SK-N-SH treated with all-trans-retinoic acid at 6 μM for 48 hours (cell line): ENCODE data around the gene SUSD6.

Experiments used
- ARNTL ChIP-seq: fragments of 450-650 bp; formaldehyde crosslinking; IDR thresholded peaks from 2 replicates; pipeline ENCODE4 v1.5.0; 2020; ENCODE audit warnings: low read depth, mild to moderate bottlenecking, moderate library complexity, borderline replicate concordance
- BACH2 ChIP-seq: fragments of 250-450 bp; sonication (Bioruptor Pico); IDR thresholded peaks from 2 replicates; pipeline ENCODE4 v1.9.0; 2021; ENCODE audit warnings: mild to moderate bottlenecking, borderline replicate concordance
- ESRRG ChIP-seq: fragments of 250-450 bp; sonication (Bioruptor Pico); IDR thresholded peaks from 2 replicates; pipeline ENCODE4 v1.6.1; 2021; ENCODE audit warnings: mild to moderate bottlenecking
- GLIS3 ChIP-seq: fragments of 250-450 bp; sonication (Bioruptor Pico); IDR thresholded peaks from 2 replicates; pipeline ENCODE4 v1.5.0; 2020; ENCODE audit warnings: mild to moderate bottlenecking, moderate library complexity
- PATZ1 ChIP-seq: fragments of 250-450 bp; sonication (Bioruptor Pico); IDR thresholded peaks from 2 replicates; pipeline ENCODE4 v1.8.0; 2020; ENCODE audit warnings: mild to moderate bottlenecking, moderate library complexity, borderline replicate concordance
- POU6F1 ChIP-seq: fragments of 250-450 bp; sonication (Bioruptor Pico); IDR thresholded peaks from 2 replicates; pipeline ENCODE4 v1.8.0; 2021; ENCODE audit warnings: low read depth, mild to moderate bottlenecking, moderate library complexity, borderline replicate concordance
- SNAI2 ChIP-seq: fragments of 250-450 bp; sonication (Bioruptor Pico); IDR thresholded peaks from 2 replicates; pipeline ENCODE4 v1.5.0; 2020; ENCODE audit warnings: mild to moderate bottlenecking, moderate library complexity
- TCF4 ChIP-seq: fragments of 250-450 bp; sonication (Bioruptor Pico); IDR thresholded peaks from 2 replicates; pipeline ENCODE4 v1.8.0; 2021; ENCODE audit warnings: mild to moderate bottlenecking, moderate library complexity, borderline replicate concordance
- TOX ChIP-seq: fragments of 250-450 bp; sonication (Bioruptor Pico); IDR thresholded peaks from 2 replicates; pipeline ENCODE4 v1.8.0; 2021; ENCODE audit warnings: mild to moderate bottlenecking, moderate library complexity, borderline replicate concordance
- ZC3H10 ChIP-seq: fragments of 250-450 bp; sonication (Bioruptor Pico); IDR thresholded peaks from 2 replicates; pipeline ENCODE4 v1.5.1; 2021; ENCODE audit warnings: mild to moderate bottlenecking, moderate library complexity
- ZFP3 ChIP-seq: fragments of 250-450 bp; sonication (Bioruptor Pico); IDR thresholded peaks from 2 replicates; pipeline ENCODE4 v1.5.0; 2020; ENCODE audit warnings: mild to moderate bottlenecking, moderate library complexity
- ZFP30 ChIP-seq: fragments of 450-650 bp; formaldehyde crosslinking; IDR thresholded peaks from 2 replicates; pipeline ENCODE4 v1.5.0; 2022; ENCODE audit warnings: mild to moderate bottlenecking, moderate library complexity
- ZNF565 ChIP-seq: fragments of 450-650 bp; formaldehyde crosslinking; conservative IDR thresholded peaks from 2 replicates; pipeline ENCODE4 v1.5.0; 2020; ENCODE audit warnings: low read depth, mild to moderate bottlenecking, moderate library complexity
- ZNF70 ChIP-seq: fragments of 450-650 bp; formaldehyde crosslinking; IDR thresholded peaks from 2 replicates; pipeline ENCODE4 v1.5.0; 2020; ENCODE audit warnings: mild to moderate bottlenecking, moderate library complexity

GRCh38 chr14:69682136-69682535, 70.7 kb downstream of the SUSD6 start:
- TF ChIP-seq ZNF70 (CRISPR knock-in tag) (no peak), ARNTL (CRISPR knock-in tag) (no peak), TCF4 (CRISPR knock-in tag) (no peak), POU6F1 (no peak), PATZ1 (CRISPR knock-in tag) (no peak), ZFP30 (CRISPR knock-in tag) (no peak), TOX (no peak), GLIS3 (CRISPR knock-in tag) (no peak), BACH2 (no peak), ZFP3 (CRISPR knock-in tag) (no peak), ZC3H10 (CRISPR knock-in tag) (no peak), ZNF565 (CRISPR knock-in tag) (no peak), ESRRG (CRISPR knock-in tag) (no peak), SNAI2 (CRISPR knock-in tag) (no peak)
